GM23338 (cell line): ENCODE data around the gene SYNE3.

Source experiments
- CREB1 ChIP-seq: fragments of 250-450 bp; sonication (Bioruptor Pico); IDR thresholded peaks from 2 replicates; pipeline ENCODE4 v1.5.0; 2020; ENCODE audit warnings: low read depth, mild to moderate bottlenecking, moderate library complexity
- CTCF ChIP-seq, 2 experiments: fragments of 200-600 bp in 1 of 2; sonication (generic) in 1 of 2; conservative IDR thresholded peaks; 2 replicates each; pipeline versions ENCODE4 v1.5.1 to v1.6.1; 2016 to 2017; ENCODE audit warnings: antibody characterized with exemption in 2 of 2, low read depth in 2 of 2, mild to moderate bottlenecking in 2 of 2, moderate library complexity in 1 of 2
- EZH2 ChIP-seq: fragments of 200-600 bp; sonication (generic); IDR thresholded peaks from one replicate; pipeline ENCODE4 v1.8.0; 2017; ENCODE audit warnings: antibody characterized with exemption, mild to moderate bottlenecking, low read depth; ENCODE audit not compliant: unreplicated experiment
- EZH2phosphoT487 ChIP-seq: fragments of 200-600 bp; sonication (generic); IDR thresholded peaks from one replicate; pipeline ENCODE4 v1.8.1; 2018; ENCODE audit warnings: antibody characterized with exemption; ENCODE audit not compliant: unreplicated experiment
- JUNB ChIP-seq: IDR thresholded peaks from one replicate; pipeline ENCODE4 v1.6.1; 2016; ENCODE audit warnings: antibody characterized with exemption; ENCODE audit not compliant: unreplicated experiment
- POLR2AphosphoS5 ChIP-seq: IDR thresholded peaks from 2 replicates; pipeline ENCODE4 v1.6.1; 2016; ENCODE audit warnings: antibody characterized with exemption, low read depth
- REST ChIP-seq: IDR thresholded peaks from one replicate; pipeline ENCODE4 v1.6.1; 2018; ENCODE audit warnings: antibody characterized with exemption; ENCODE audit not compliant: unreplicated experiment
- ZNF331 ChIP-seq: fragments of 250-450 bp; sonication (Bioruptor Pico); IDR thresholded peaks from 2 replicates; pipeline ENCODE4 v1.5.0; 2020; ENCODE audit warnings: low read depth, mild to moderate bottlenecking, moderate library complexity
- ZNF462 ChIP-seq: fragments of 250-450 bp; sonication (Bioruptor Pico); IDR thresholded peaks from 2 replicates; pipeline ENCODE4 v1.5.0; 2020; ENCODE audit warnings: mild to moderate bottlenecking, moderate library complexity

- no peak for TF ChIP-seq CREB1
- TF ChIP-seq CTCF (conservative IDR thresholded peaks at IDR 0.05; ENCODE audit: low read depth in 2 of 2): no peak
- no peak for TF ChIP-seq EZH2
- no peak for TF ChIP-seq ZNF462 (CRISPR knock-in tag)
- no peak for TF ChIP-seq POLR2AphosphoS5
- TF ChIP-seq EZH2phosphoT487: no peak
- no peak for TF ChIP-seq JUNB
- TF ChIP-seq REST: no peak
- no peak for TF ChIP-seq ZNF331 (CRISPR knock-in tag)
Measured at GRCh38 chr14:95557291-95557690, 40.8 kb upstream of the SYNE3 start.
